ENCODE data around the gene COPS7A. TPM values are rescaled to one million over a fixed set of nuclear protein-coding genes. Genes with fewer than 3 reads are reported as not detected.

Gene COPS7A
- total and polyA plus RNA-seq, 9 of the 15 experiments (the other 6 are each of a cell fraction or from before 2014, with no cell fraction given), result 12.7 to 36.0 (median 24.3) TPM

DNA sequence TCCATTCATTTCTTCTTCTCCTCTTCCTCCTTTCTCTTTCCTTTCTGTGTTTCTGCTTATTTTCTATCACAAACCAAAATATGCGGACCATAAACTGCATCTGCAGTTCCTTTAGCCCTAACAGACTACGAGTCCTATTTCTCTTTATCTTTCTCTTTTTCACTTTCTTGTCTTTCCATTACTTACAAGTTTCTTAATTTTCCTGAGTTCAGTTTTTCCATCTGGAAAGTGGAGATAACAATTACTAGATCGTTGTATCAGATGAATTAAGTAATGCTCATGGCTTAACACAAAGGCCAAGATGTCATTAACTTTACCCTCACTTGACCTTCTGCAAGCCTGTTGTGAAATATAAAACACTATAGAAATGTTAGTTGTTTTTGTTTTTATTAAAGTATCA, 983 bp upstream of the COPS7A start (continued):
- TF ChIP-seq, protein P1, sequence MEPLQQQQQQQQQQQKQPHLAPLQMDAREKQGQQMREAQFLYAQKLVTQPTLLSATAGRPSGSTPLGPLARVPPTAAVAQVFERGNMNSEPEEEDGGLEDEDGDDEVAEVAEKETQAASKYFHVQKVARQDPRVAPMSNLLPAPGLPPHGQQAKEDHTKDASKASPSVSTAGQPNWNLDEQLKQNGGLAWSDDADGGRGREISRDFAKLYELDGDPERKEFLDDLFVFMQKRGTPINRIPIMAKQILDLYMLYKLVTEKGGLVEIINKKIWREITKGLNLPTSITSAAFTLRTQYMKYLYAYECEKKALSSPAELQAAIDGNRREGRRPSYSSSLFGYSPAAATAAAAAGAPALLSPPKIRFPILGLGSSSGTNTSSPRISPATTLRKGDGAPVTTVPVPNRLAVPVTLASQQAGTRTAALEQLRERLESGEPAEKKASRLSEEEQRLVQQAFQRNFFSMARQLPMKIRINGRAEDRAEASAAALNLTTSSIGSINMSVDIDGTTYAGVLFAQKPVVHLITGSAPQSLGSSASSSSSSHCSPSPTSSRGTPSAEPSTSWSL (CRISPR knock-in tag; IDR thresholded peaks at IDR 0.05; ENCODE audit: borderline replicate concordance), result no peak
- TF ChIP-seq ZFPM2 (CRISPR knock-in tag; IDR thresholded peaks at IDR 0.05) (no peak), RAD21 (CRISPR knock-in tag; conservative IDR thresholded peaks at IDR 0.05 in 1 of 2, IDR thresholded peaks at IDR 0.05 in 1 of 2) (no peak), TRIM24 (IDR thresholded peaks at IDR 0.05) (no peak), ZZZ3 (IDR thresholded peaks at IDR 0.05) (no peak), KAT7 (CRISPR knock-in tag; IDR thresholded peaks at IDR 0.05; ENCODE audit: borderline replicate concordance) (no peak), SAFB (IDR thresholded peaks at IDR 0.05; ENCODE audit: borderline replicate concordance, low read depth, low read length) (no peak), HDAC1 (IDR thresholded peaks at IDR 0.05) (no peak), MAFG (tag; conservative IDR thresholded peaks at IDR 0.05) (no peak), ETS1 (conservative IDR thresholded peaks at IDR 0.05; ENCODE audit: control insufficient read depth, low read depth, low read length) (no peak), KDM1A (IDR thresholded peaks at IDR 0.05) (peak in 1 of 2 experiments; percentile 16; a peak in 1 of 4 replicates), CBFA2T2 (conservative IDR thresholded peaks at IDR 0.05) (peak; percentile 48), MTF1 (CRISPR knock-in tag; IDR thresholded peaks at IDR 0.05; ENCODE audit: borderline replicate concordance) (no peak), ZNF165 (CRISPR knock-in tag; IDR thresholded peaks at IDR 0.05; ENCODE audit: borderline replicate concordance) (no peak), GMEB1 (CRISPR knock-in tag; IDR thresholded peaks at IDR 0.05) (no peak), KDM2B (CRISPR knock-in tag; IDR thresholded peaks at IDR 0.05) (no peak), ZBTB9 (CRISPR knock-in tag; IDR thresholded peaks at IDR 0.05) (no peak), MAZ (CRISPR knock-in tag; conservative IDR thresholded peaks at IDR 0.05 in 1 of 2, IDR thresholded peaks at IDR 0.05 in 1 of 2) (no peak), ZC3H11A (IDR thresholded peaks at IDR 0.05; ENCODE audit: low read depth, low read length) (no peak), PTRF (tag; IDR thresholded peaks at IDR 0.05) (no peak), SMARCA4 (IDR thresholded peaks at IDR 0.05) (peak; percentile 72), ZBTB1 (CRISPR knock-in tag; IDR thresholded peaks at IDR 0.05; ENCODE audit: borderline replicate concordance, low read depth) (no peak)
- TF ChIP-seq, protein P2, sequence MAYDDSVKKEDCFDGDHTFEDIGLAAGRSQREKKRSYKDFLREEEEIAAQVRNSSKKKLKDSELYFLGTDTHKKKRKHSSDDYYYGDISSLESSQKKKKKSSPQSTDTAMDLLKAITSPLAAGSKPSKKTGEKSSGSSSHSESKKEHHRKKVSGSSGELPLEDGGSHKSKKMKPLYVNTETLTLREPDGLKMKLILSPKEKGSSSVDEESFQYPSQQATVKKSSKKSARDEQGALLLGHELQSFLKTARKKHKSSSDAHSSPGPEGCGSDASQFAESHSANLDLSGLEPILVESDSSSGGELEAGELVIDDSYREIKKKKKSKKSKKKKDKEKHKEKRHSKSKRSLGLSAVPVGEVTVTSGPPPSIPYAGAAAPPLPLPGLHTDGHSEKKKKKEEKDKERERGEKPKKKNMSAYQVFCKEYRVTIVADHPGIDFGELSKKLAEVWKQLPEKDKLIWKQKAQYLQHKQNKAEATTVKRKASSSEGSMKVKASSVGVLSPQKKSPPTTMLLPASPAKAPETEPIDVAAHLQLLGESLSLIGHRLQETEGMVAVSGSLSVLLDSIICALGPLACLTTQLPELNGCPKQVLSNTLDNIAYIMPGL (CRISPR knock-in tag; IDR thresholded peaks at IDR 0.05), result no peak

All from K562 (cell line).